Fibroblast of skin of scalp (primary cell): ENCODE results near the gene DNAI2.

Experiments
- DNase-seq: peaks from one replicate; pipeline ENCODE4 v3.0.0-alpha.2; 2013

The DNAI2 gene

GRCh38 chr17:74342224-74342623 is 68.2 kb downstream of the DNAI2 start:
- no peak for DNase-seq

- no peak for DNase-seq
Observed at GRCh38 chr17:74343121-74343520, 69.1 kb downstream of the DNAI2 start.

GRCh38 chr17:74343526-74344284 is 69.7 kb downstream of the DNAI2 start:
- no peak for DNase-seq

- no peak for DNase-seq
Observed at GRCh38 chr17:74344658-74345057, 70.6 kb downstream of the DNAI2 start.

- DNase-seq, result no peak
Observed at GRCh38 chr17:74345433-74346241, 71.6 kb downstream of the DNAI2 start.

GRCh38 chr17:74347646-74348045 is 73.6 kb downstream of the DNAI2 start:
- DNase-seq, result no peak

- DNase-seq, result no peak
Observed at GRCh38 chr17:74349120-74349519, 75.1 kb downstream of the DNAI2 start.

GRCh38 chr17:74350486-74350885 is 76.5 kb downstream of the DNAI2 start:
- DNase-seq, result no peak

- no peak for DNase-seq
Observed at GRCh38 chr17:74351552-74352210, 77.6 kb downstream of the DNAI2 start.

- DNase-seq, result no peak
Observed at GRCh38 chr17:74353446-74354060, 79.5 kb downstream of the DNAI2 start.

GRCh38 chr17:74354123-74354522 is 80.1 kb downstream of the DNAI2 start:
- no peak for DNase-seq

- no peak for DNase-seq
Observed at GRCh38 chr17:74354561-74354960, 80.5 kb downstream of the DNAI2 start.

GRCh38 chr17:74355065-74355464 is 81.0 kb downstream of the DNAI2 start:
- no peak for DNase-seq

- DNase-seq, result no peak
Observed at GRCh38 chr17:74356646-74357465, 82.8 kb downstream of the DNAI2 start.

GRCh38 chr17:74357466-74357809 is 83.4 kb downstream of the DNAI2 start:
- no peak for DNase-seq

GRCh38 chr17:74358697-74359096 is 84.7 kb downstream of the DNAI2 start:
- no peak for DNase-seq

- DNase-seq, result no peak
Observed at GRCh38 chr17:74359916-74360315, 85.9 kb downstream of the DNAI2 start.

- no peak for DNase-seq
Observed at GRCh38 chr17:74360899-74361229, 86.8 kb downstream of the DNAI2 start.

- peak; percentile 7 for DNase-seq
Observed at GRCh38 chr17:74361230-74362068, 87.4 kb downstream of the DNAI2 start, which contains the start of gene BTBD17. BTBD17 (minus strand) TSS chr17:74361868; CDS start chr17:74361819, 49 bp downstream.

- no peak for DNase-seq
Observed at GRCh38 chr17:74362069-74362405, 88.0 kb downstream of the DNAI2 start.

- no peak for DNase-seq
Observed at GRCh38 chr17:74362810-74363498, 88.9 kb downstream of the DNAI2 start.
